HepG2 (cell line): ENCODE measurements around the gene NUBPL. TPM values are rescaled to one million over a fixed set of nuclear protein-coding genes. Genes with fewer than 3 reads are reported as not detected.
A peak's percentile ranks its signal among the peaks of the same experiment; 100 is the strongest.

Experiments used
- CCAR2 ChIP-seq: fragments of 200-400 bp; formaldehyde crosslinking; optimal IDR thresholded peaks from 2 replicates; pipeline ENCODE3; 2018; ENCODE audit warnings: low read depth, mild to moderate bottlenecking, low read length, moderate library complexity
- CEBPB ChIP-seq: IDR thresholded peaks from 2 replicates; pipeline ENCODE4 v1.6.1; 2011; ENCODE audit warnings: low read depth, low read length, improper control_type of control experiment, borderline replicate concordance
- ETV6 ChIP-seq: sonication (generic); formaldehyde crosslinking; conservative IDR thresholded peaks from 2 replicates; pipeline ENCODE4 v1.4.0; 2020; ENCODE audit warnings: missing genetic modification reagents
- FOXA3 ChIP-seq: IDR thresholded peaks from 2 replicates; pipeline ENCODE4 v1.6.1; 2016; ENCODE audit warnings: missing genetic modification reagents, missing compliant biosample characterization
- FOXK1 ChIP-seq: sonication (generic); formaldehyde crosslinking; IDR thresholded peaks from 2 replicates; pipeline ENCODE4 v1.4.0; 2020; ENCODE audit warnings: low read depth, missing genetic modification reagents, borderline replicate concordance
- GATAD1 ChIP-seq: IDR thresholded peaks from 2 replicates; pipeline ENCODE4 v1.6.1; 2016; ENCODE audit warnings: missing genetic modification reagents, missing compliant biosample characterization
- GTF2F1 ChIP-seq: fragments of 150-350 bp; IDR thresholded peaks from 2 replicates; pipeline ENCODE4 v1.6.1; 2014; ENCODE audit warnings: low read length
- HDAC2 ChIP-seq: sonication (generic); formaldehyde crosslinking; IDR thresholded peaks from 2 replicates; pipeline ENCODE4 v1.4.0; 2020; ENCODE audit warnings: missing genetic modification reagents
- HNF4A ChIP-seq: sonication (generic); formaldehyde crosslinking; IDR thresholded peaks from 2 replicates; pipeline ENCODE4 v1.4.0; 2020; ENCODE audit warnings: missing genetic modification reagents
- HOMEZ ChIP-seq: IDR thresholded peaks from 2 replicates; pipeline ENCODE4 v1.6.1; 2016; ENCODE audit warnings: low read depth
- KAT8 ChIP-seq: IDR thresholded peaks from 2 replicates; pipeline ENCODE4 v1.6.1; 2016; ENCODE audit warnings: missing genetic modification reagents, missing compliant biosample characterization
- KDM4B ChIP-seq: sonication (generic); formaldehyde crosslinking; IDR thresholded peaks from 2 replicates; pipeline ENCODE4 v1.4.0; 2020; ENCODE audit warnings: missing genetic modification reagents
- NCOR1 ChIP-seq: fragments of 200-600 bp; sonication (generic); IDR thresholded peaks from 2 replicates; pipeline ENCODE4 v1.7.0; 2017; ENCODE audit warnings: antibody characterized with exemption, low read length, borderline replicate concordance
- SOX13 ChIP-seq, 3 experiments: fragments of 450-650 bp in 1 of 3; sonication (generic) in 1 of 3; formaldehyde crosslinking in 1 of 3; IDR thresholded peaks in 2 of 3; conservative IDR thresholded peaks in 1 of 3; 2 replicates each; pipeline versions ENCODE4 v1.5.0 to v1.6.1; 2016 to 2020; ENCODE audit warnings: antibody characterized with exemption in 1 of 3, mild to moderate bottlenecking in 1 of 3, missing compliant biosample characterization in 1 of 3, missing genetic modification reagents in 1 of 3, moderate library complexity in 1 of 3
- ZMYM4 ChIP-seq: sonication (generic); formaldehyde crosslinking; IDR thresholded peaks from 2 replicates; pipeline ENCODE4 v1.8.1; 2023; ENCODE audit warnings: mild to moderate bottlenecking, missing genetic modification reagents
- ZNF121 ChIP-seq: sonication (generic); formaldehyde crosslinking; IDR thresholded peaks from 2 replicates; pipeline ENCODE4 v1.5.0; 2020; ENCODE audit warnings: mild to moderate bottlenecking, missing genetic modification reagents
- ZNF264 ChIP-seq: sonication (generic); formaldehyde crosslinking; IDR thresholded peaks from 2 replicates; pipeline ENCODE4 v1.4.0; 2020; ENCODE audit warnings: missing genetic modification reagents
- ZNF3 ChIP-seq: IDR thresholded peaks from 2 replicates; pipeline ENCODE4 v1.7.0; 2017; ENCODE audit warnings: inconsistent platforms
- ZNF33B ChIP-seq: sonication (generic); formaldehyde crosslinking; IDR thresholded peaks from 2 replicates; pipeline ENCODE4 v1.5.1; 2020; ENCODE audit warnings: mild to moderate bottlenecking, missing genetic modification reagents
- ZNF567 ChIP-seq: sonication (generic); formaldehyde crosslinking; IDR thresholded peaks from 2 replicates; pipeline ENCODE4 v1.8.1; 2023; ENCODE audit warnings: mild to moderate bottlenecking, missing genetic modification reagents, borderline replicate concordance
- ZNF644 ChIP-seq: IDR thresholded peaks from 2 replicates; pipeline ENCODE4 v1.6.1; 2016; ENCODE audit warnings: low read depth
- ZNF776 ChIP-seq: sonication (generic); formaldehyde crosslinking; IDR thresholded peaks from 2 replicates; pipeline ENCODE4 v1.4.0; 2020; ENCODE audit warnings: mild to moderate bottlenecking, missing genetic modification reagents
- polyA plus RNA-seq, 8 experiments: library from polyadenylated mRNA; depleted of rRNA in 3 of 8; stranded (reverse) in 7 of 8; unstranded in 1 of 8; fragments of >200 nt; fragmentation: Illumina TruSeq in 4 of 8; extraction: Trizol in 4 of 8; gene quantifications; 2 replicates each; pipeline versions ENCODE4 v1.2.1 to v1.2.3, GENCODE V29; 2011 to 2016; ENCODE audit warnings: low read depth in 4 of 8, missing spikeins in 1 of 8, mixed read lengths in 1 of 8; ENCODE audit not compliant: insufficient read depth in 1 of 8
- total RNA-seq, 5 experiments: library from RNA; depleted of rRNA; stranded (reverse); fragments of >200 nt; fragmentation: Illumina TruSeq; extraction: Trizol; gene quantifications; 2 replicates each; pipeline ENCODE4 v1.2.3, GENCODE V29; 2016; ENCODE audit warnings: low read depth in 1 of 5
- TF ChIP-seq, protein P1 (sequence below): sonication (generic); IDR thresholded peaks from 2 replicates; pipeline ENCODE4 v1.6.1; 2016; ENCODE audit warnings: low read depth, borderline replicate concordance
- TF ChIP-seq, protein P2 (sequence below): sonication (generic); formaldehyde crosslinking; IDR thresholded peaks from 2 replicates; pipeline ENCODE4 v1.4.0; 2020; ENCODE audit warnings: missing genetic modification reagents
- TF ChIP-seq, protein P3 (sequence below): fragments of 450-650 bp; IDR thresholded peaks from 2 replicates; pipeline ENCODE4 v1.6.1; 2016

NUBPL gene
- total and polyA plus RNA-seq, 2 of the 13 experiments (the other 11 are each of a cell fraction or from before 2014, with no cell fraction given), result 21.3 to 44.1 TPM

DNA sequence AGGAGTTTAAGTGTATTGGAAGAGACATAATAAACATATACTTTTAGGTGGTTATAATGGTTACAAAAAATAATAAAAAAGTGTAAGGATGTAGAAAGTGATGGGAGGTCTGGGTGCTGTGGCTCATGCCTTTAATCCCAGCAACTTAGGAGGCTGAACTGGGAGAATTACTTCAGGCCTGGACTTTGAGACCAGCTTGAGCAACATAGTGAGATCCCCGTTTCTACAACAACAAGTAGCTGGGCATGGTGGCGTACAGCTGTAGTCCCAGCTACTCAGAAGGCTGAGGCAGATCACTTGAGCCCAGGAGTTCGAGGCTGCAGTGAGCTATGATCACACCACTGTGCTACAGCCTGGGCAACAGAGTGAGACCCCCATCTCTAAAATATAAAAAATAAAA is 19.0 kb downstream of the NUBPL start (continued):
- TF ChIP-seq HOMEZ (CRISPR knock-in tag), result 0 out of 2 replicates have a peak, but pooled peaks have one; percentile 53
- TF ChIP-seq HDAC2 (CRISPR knock-in tag), result peak; percentile 31; the same call in 1 of the 2 replicates
- TF ChIP-seq ZNF776 (CRISPR knock-in tag), result no peak
- peak; percentile 70; the same call in 1 of the 2 replicates for TF ChIP-seq FOXK1 (CRISPR knock-in tag)
- TF ChIP-seq SOX13 (IDR thresholded peaks at IDR 0.05), result no peak
- peak in 1 of 2 experiments; percentile 23; a peak in 1 of 4 replicates for TF ChIP-seq SOX13 (CRISPR knock-in tag; conservative IDR thresholded peaks at IDR 0.05 in 1 of 2, IDR thresholded peaks at IDR 0.05 in 1 of 2)
- 0 out of 2 replicates have a peak, but pooled peaks have one; percentile 46 for TF ChIP-seq KDM4B (CRISPR knock-in tag)
- no peak for TF ChIP-seq ZNF567
- TF ChIP-seq ZMYM4 (CRISPR knock-in tag), result peak; percentile 35; the same call in 1 of the 2 replicates
- TF ChIP-seq CEBPB, result peak; percentile 82; the same call in 1 of the 2 replicates
- 0 out of 2 replicates have a peak, but pooled peaks have one; percentile 47 for TF ChIP-seq ZNF33B
- 0 out of 2 replicates have a peak, but pooled peaks have one; percentile 5 for TF ChIP-seq ZNF264
- 0 out of 2 replicates have a peak, but pooled peaks have one; percentile 10 for TF ChIP-seq ZNF3 (CRISPR knock-in tag)
- TF ChIP-seq KAT8 (CRISPR knock-in tag), result 0 out of 2 replicates have a peak, but pooled peaks have one; percentile 25
- TF ChIP-seq HNF4A, result peak; percentile 89
- TF ChIP-seq GATAD1 (CRISPR knock-in tag), result 0 out of 2 replicates have a peak, but pooled peaks have one; percentile 14
- peak; percentile 59; the same call in 1 of the 2 replicates for TF ChIP-seq ZNF644 (CRISPR knock-in tag)
- TF ChIP-seq NCOR1, result peak; percentile 52; the same call in 1 of the 2 replicates
- peak; percentile 91 for TF ChIP-seq ZNF121
- TF ChIP-seq, protein P1, sequence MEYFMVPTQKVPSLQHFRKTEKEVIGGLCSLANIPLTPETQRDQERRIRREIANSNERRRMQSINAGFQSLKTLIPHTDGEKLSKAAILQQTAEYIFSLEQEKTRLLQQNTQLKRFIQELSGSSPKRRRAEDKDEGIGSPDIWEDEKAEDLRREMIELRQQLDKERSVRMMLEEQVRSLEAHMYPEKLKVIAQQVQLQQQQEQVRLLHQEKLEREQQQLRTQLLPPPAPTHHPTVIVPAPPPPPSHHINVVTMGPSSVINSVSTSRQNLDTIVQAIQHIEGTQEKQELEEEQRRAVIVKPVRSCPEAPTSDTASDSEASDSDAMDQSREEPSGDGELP, result peak; percentile 39; the same call in 1 of the 2 replicates
- TF ChIP-seq ETV6 (CRISPR knock-in tag), result no peak
- TF ChIP-seq CCAR2, result peak; percentile 41
- TF ChIP-seq, protein P2, sequence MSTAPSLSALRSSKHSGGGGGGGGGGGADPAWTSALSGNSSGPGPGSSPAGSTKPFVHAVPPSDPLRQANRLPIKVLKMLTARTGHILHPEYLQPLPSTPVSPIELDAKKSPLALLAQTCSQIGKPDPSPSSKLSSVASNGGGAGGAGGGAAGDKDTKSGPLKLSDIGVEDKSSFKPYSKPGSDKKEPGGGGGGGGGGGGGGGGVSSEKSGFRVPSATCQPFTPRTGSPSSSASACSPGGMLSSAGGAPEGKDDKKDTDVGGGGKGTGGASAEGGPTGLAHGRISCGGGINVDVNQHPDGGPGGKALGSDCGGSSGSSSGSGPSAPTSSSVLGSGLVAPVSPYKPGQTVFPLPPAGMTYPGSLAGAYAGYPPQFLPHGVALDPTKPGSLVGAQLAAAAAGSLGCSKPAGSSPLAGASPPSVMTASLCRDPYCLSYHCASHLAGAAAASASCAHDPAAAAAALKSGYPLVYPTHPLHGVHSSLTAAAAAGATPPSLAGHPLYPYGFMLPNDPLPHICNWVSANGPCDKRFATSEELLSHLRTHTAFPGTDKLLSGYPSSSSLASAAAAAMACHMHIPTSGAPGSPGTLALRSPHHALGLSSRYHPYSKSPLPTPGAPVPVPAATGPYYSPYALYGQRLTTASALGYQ, result 0 out of 2 replicates have a peak, but pooled peaks have one; percentile 22
- 0 out of 2 replicates have a peak, but pooled peaks have one; percentile 8 for TF ChIP-seq GTF2F1
- TF ChIP-seq FOXA3 (CRISPR knock-in tag), result 0 out of 2 replicates have a peak, but pooled peaks have one; percentile 21
- TF ChIP-seq, protein P3, sequence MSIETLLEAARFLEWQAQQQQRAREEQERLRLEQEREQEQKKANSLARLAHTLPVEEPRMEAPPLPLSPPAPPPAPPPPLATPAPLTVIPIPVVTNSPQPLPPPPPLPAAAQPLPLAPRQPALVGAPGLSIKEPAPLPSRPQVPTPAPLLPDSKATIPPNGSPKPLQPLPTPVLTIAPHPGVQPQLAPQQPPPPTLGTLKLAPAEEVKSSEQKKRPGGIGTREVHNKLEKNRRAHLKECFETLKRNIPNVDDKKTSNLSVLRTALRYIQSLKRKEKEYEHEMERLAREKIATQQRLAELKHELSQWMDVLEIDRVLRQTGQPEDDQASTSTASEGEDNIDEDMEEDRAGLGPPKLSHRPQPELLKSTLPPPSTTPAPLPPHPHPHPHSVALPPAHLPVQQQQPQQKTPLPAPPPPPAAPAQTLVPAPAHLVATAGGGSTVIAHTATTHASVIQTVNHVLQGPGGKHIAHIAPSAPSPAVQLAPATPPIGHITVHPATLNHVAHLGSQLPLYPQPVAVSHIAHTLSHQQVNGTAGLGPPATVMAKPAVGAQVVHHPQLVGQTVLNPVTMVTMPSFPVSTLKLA, result no peak
